Measurements from ENCODE around the gene HDX. TPM values are rescaled to one million over a fixed set of nuclear protein-coding genes. Genes with fewer than 3 reads are reported as not detected.

Gene HDX
- total RNA-seq, 1 experiment from 2014 or later: 5.3 TPM

- ChIA-PET POLR2A (no interaction called here), CTCF (no interaction called here)
- DNase-seq (ENCODE audit: low read depth, low spot score) (no peak), ATAC-seq (no peak)
- BruUV-seq (replicated peaks): no TSS peak
- no peak overlapping the region for H3K27ac ChIP-seq (ENCODE audit: low read length)
- TF ChIP-seq POLR2AphosphoS5 (IDR thresholded peaks at IDR 0.05; ENCODE audit: low read depth, low read length): no peak
- TF ChIP-seq SIN3A (IDR thresholded peaks at IDR 0.05; ENCODE audit: borderline replicate concordance, insufficient read depth, low read depth, low read length): no peak
- TF ChIP-seq TCF7L2 (IDR thresholded peaks at IDR 0.05; ENCODE audit: low read depth, low read length): no peak
- no peak for TF ChIP-seq REST (IDR thresholded peaks at IDR 0.05; ENCODE audit: insufficient read depth in 1 of 2, low read depth in 2 of 2, low read length in 1 of 2)
- no peak for TF ChIP-seq CTCF (IDR thresholded peaks at IDR 0.05)
- no peaks in the 10 kb centered on the region for H3K27me3 ChIP-seq (ENCODE audit: control insufficient read depth, insufficient read depth, low read length)
- in situ Hi-C loops (cut with HindIII; ENCODE audit: low pct_unique_long_range_greater_than_20kb, low sequenced_read_pairs) (no loop called here), intact Hi-C loops (cut with micrococcal nuclease; ENCODE audit: unreplicated experiment) (no loop called here)
- H3K36me3 ChIP-seq (ENCODE audit: control insufficient read depth, insufficient read depth, low read length): no peaks in the 10 kb centered on the region
- no peak overlapping the region for H3K4me3 ChIP-seq (ENCODE audit: low read depth in 2 of 2, low read length in 2 of 2)
- H3K9me3 ChIP-seq (ENCODE audit: control insufficient read depth, insufficient read depth, low read depth, low read length): no peaks in the 10 kb centered on the region
- no peaks in the 10 kb centered on the region for H3K4me1 ChIP-seq (ENCODE audit: control insufficient read depth, insufficient read depth, low read length)
Observed at GRCh38 chrX:84469226-84469625, 33.0 kb downstream of the HDX start.

GRCh38 chrX:84467898-84468297 is 34.4 kb downstream of the HDX start:
- H3K27me3 ChIP-seq (ENCODE audit: control insufficient read depth, insufficient read depth, low read length): no peaks in the 10 kb centered on the region
- intact Hi-C loops (cut with micrococcal nuclease; ENCODE audit: unreplicated experiment): no loop called here

More at GRCh38 chrX:84467898-84468297, 34.4 kb downstream of the HDX start:
- Histone ChIP-seq H3K36me3 (ENCODE audit: control insufficient read depth, insufficient read depth, low read length) (no peaks in the 10 kb centered on the region), H3K9me3 (ENCODE audit: control insufficient read depth, insufficient read depth, low read depth, low read length) (no peaks in the 10 kb centered on the region), H3K4me3 (ENCODE audit: low read depth in 2 of 2, low read length in 2 of 2) (no peak overlapping the region), H3K27ac (ENCODE audit: low read length) (no peak overlapping the region), H3K4me1 (ENCODE audit: control insufficient read depth, insufficient read depth, low read length) (no peaks in the 10 kb centered on the region)
- TF ChIP-seq TCF7L2 (IDR thresholded peaks at IDR 0.05; ENCODE audit: low read depth, low read length): no peak
- no peak for TF ChIP-seq CTCF (IDR thresholded peaks at IDR 0.05)
- no peak for TF ChIP-seq SIN3A (IDR thresholded peaks at IDR 0.05; ENCODE audit: borderline replicate concordance, insufficient read depth, low read depth, low read length)
- no peak for TF ChIP-seq REST (IDR thresholded peaks at IDR 0.05; ENCODE audit: insufficient read depth in 1 of 2, low read depth in 2 of 2, low read length in 1 of 2)
- TF ChIP-seq POLR2AphosphoS5 (IDR thresholded peaks at IDR 0.05; ENCODE audit: low read depth, low read length): no peak
- no peak for DNase-seq (ENCODE audit: low read depth, low spot score)
- ChIA-PET CTCF (no interaction called here), POLR2A (no interaction called here)
- BruUV-seq (replicated peaks): no TSS peak
- no peak for ATAC-seq
- in situ Hi-C loops (cut with HindIII; ENCODE audit: low pct_unique_long_range_greater_than_20kb, low sequenced_read_pairs): no loop called here

All from Panc1 (cell line).